ENCODE results near the gene TAS2R60. TPM values are rescaled to one million over a fixed set of nuclear protein-coding genes. Genes with fewer than 3 reads are reported as not detected.
"Not testable (repeated sequence)": the region's sequence is repeated elsewhere in the genome, so short reads cannot be mapped to it uniquely, and the experiment has no call there.

The TAS2R60 gene
- total RNA-seq, 1 experiment from 2014 or later = not detected

- DNase-seq (ENCODE audit: low spot score) = no peak
- Histone ChIP-seq H3K36me3 (ENCODE audit: insufficient read depth, low read length, poor library complexity, severe bottlenecking) (no peaks in the 10 kb centered on the region), H3K27me3 (replicated peaks; ENCODE audit: insufficient read depth, low read depth, low read length, poor library complexity) (no peaks in the 10 kb centered on the region), H3K4me1 (ENCODE audit: insufficient read depth, low read length, poor library complexity, severe bottlenecking) (peaks cover 5% of the 10 kb centered on the region), H3K27ac (ENCODE audit: low read depth, low read length, poor library complexity, severe bottlenecking) (no peak overlapping the region), H3K4me3 (ENCODE audit: low read depth, low read length, poor library complexity, severe bottlenecking) (no peak overlapping the region), H3K9me3 (ENCODE audit: low read depth, low read length, poor library complexity, severe bottlenecking) (no peaks in the 10 kb centered on the region)
- ChIA-PET CTCF (interaction anchor here (0.7 kb wide), 1 partner anchor 32 kb away, joined by 4 read pairs; no protein-coding TSS in a partner anchor), POLR2A (ENCODE audit: low non-redundant PET) (no interaction called here)
- BruUV-seq (replicated peaks) = no TSS peak
- intact Hi-C loops (cut with micrococcal nuclease; ENCODE audit: unreplicated experiment) = loop anchor here (5.0 kb wide), 1 partner anchor 112 kb away; no protein-coding TSS in a partner anchor
- TF ChIP-seq, protein P1, sequence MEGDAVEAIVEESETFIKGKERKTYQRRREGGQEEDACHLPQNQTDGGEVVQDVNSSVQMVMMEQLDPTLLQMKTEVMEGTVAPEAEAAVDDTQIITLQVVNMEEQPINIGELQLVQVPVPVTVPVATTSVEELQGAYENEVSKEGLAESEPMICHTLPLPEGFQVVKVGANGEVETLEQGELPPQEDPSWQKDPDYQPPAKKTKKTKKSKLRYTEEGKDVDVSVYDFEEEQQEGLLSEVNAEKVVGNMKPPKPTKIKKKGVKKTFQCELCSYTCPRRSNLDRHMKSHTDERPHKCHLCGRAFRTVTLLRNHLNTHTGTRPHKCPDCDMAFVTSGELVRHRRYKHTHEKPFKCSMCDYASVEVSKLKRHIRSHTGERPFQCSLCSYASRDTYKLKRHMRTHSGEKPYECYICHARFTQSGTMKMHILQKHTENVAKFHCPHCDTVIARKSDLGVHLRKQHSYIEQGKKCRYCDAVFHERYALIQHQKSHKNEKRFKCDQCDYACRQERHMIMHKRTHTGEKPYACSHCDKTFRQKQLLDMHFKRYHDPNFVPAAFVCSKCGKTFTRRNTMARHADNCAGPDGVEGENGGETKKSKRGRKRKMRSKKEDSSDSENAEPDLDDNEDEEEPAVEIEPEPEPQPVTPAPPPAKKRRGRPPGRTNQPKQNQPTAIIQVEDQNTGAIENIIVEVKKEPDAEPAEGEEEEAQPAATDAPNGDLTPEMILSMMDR (conservative IDR thresholded peaks at IDR 0.05; ENCODE audit: low read depth, low read length) = no peak
- no peak for TF ChIP-seq EZH2 (IDR thresholded peaks at IDR 0.05; ENCODE audit: borderline replicate concordance, low read depth, low read length, poor library complexity, severe bottlenecking)
Measured at GRCh38 chr7:143418681-143419458, 24.4 kb upstream of the TAS2R60 start.

- DNase-seq (ENCODE audit: low spot score) = no peak
- Histone ChIP-seq H3K36me3 (ENCODE audit: insufficient read depth, low read length, poor library complexity, severe bottlenecking) (no peaks in the 10 kb centered on the region), H3K4me3 (ENCODE audit: low read depth, low read length, poor library complexity, severe bottlenecking) (no peak overlapping the region), H3K4me1 (ENCODE audit: insufficient read depth, low read length, poor library complexity, severe bottlenecking) (peaks cover 5% of the 10 kb centered on the region), H3K9me3 (ENCODE audit: low read depth, low read length, poor library complexity, severe bottlenecking) (no peaks in the 10 kb centered on the region), H3K27ac (ENCODE audit: low read depth, low read length, poor library complexity, severe bottlenecking) (no peak overlapping the region), H3K27me3 (replicated peaks; ENCODE audit: insufficient read depth, low read depth, low read length, poor library complexity) (no peaks in the 10 kb centered on the region)
- BruUV-seq (replicated peaks) = no TSS peak
- no peak for TF ChIP-seq EZH2 (IDR thresholded peaks at IDR 0.05; ENCODE audit: borderline replicate concordance, low read depth, low read length, poor library complexity, severe bottlenecking)
- TF ChIP-seq, protein P1 (conservative IDR thresholded peaks at IDR 0.05; ENCODE audit: low read depth, low read length) = no peak
- intact Hi-C loops (cut with micrococcal nuclease; ENCODE audit: unreplicated experiment) = loop anchor here (5.0 kb wide), 1 partner anchor 113 kb away; no protein-coding TSS in a partner anchor
- CTCF ChIA-PET = no interaction called here
- POLR2A ChIA-PET (ENCODE audit: low non-redundant PET) = no interaction called here
Measured at GRCh38 chr7:143419880-143420279, 23.4 kb upstream of the TAS2R60 start.

DNA sequence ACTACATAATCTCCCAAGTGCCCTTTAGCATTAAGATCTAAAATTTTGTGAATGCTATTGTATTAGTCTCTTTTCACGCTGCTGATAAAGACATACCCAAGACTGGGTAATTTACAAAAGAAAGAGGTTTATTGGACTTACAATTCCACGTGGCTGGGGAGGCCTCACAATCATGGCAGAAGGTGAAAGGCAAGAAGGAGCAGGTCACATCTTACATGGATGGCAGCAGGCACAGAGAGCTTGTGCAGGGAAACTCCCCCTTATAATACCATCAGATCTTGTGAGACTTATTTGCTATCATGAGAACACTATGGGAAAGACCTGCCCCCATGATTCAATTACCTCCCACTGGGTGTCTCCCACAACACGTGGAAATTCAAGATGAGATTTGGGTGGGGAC lies 22.6 kb upstream of the TAS2R60 start:
- CTCF ChIA-PET; DNase-seq (ENCODE audit: low spot score); POLR2A ChIA-PET (ENCODE audit: low non-redundant PET); BruUV-seq (replicated peaks); H3K9me3 ChIP-seq (ENCODE audit: low read depth, low read length, poor library complexity, severe bottlenecking); H3K4me3 ChIP-seq (ENCODE audit: low read depth, low read length, poor library complexity, severe bottlenecking); intact Hi-C loops (cut with micrococcal nuclease; ENCODE audit: unreplicated experiment); H3K4me1 ChIP-seq (ENCODE audit: insufficient read depth, low read length, poor library complexity, severe bottlenecking); H3K27ac ChIP-seq (ENCODE audit: low read depth, low read length, poor library complexity, severe bottlenecking); H3K27me3 ChIP-seq (replicated peaks; ENCODE audit: insufficient read depth, low read depth, low read length, poor library complexity); H3K36me3 ChIP-seq (ENCODE audit: insufficient read depth, low read length, poor library complexity, severe bottlenecking): not testable (repeated sequence)

- H3K27ac ChIP-seq (ENCODE audit: low read depth, low read length, poor library complexity, severe bottlenecking) = no peak overlapping the region
- no peaks in the 10 kb centered on the region for H3K9me3 ChIP-seq (ENCODE audit: low read depth, low read length, poor library complexity, severe bottlenecking)
- H3K4me3 ChIP-seq (ENCODE audit: low read depth, low read length, poor library complexity, severe bottlenecking) = no peak overlapping the region
- no peak for TF ChIP-seq EZH2 (IDR thresholded peaks at IDR 0.05; ENCODE audit: borderline replicate concordance, low read depth, low read length, poor library complexity, severe bottlenecking)
- TF ChIP-seq, protein P1 (conservative IDR thresholded peaks at IDR 0.05; ENCODE audit: low read depth, low read length) = no peak
- intact Hi-C loops (cut with micrococcal nuclease; ENCODE audit: unreplicated experiment) = no loop called here
- no TSS peak for BruUV-seq (replicated peaks)
- H3K27me3 ChIP-seq (replicated peaks; ENCODE audit: insufficient read depth, low read depth, low read length, poor library complexity) = no peaks in the 10 kb centered on the region
- no peaks in the 10 kb centered on the region for H3K36me3 ChIP-seq (ENCODE audit: insufficient read depth, low read length, poor library complexity, severe bottlenecking)
- no peaks in the 10 kb centered on the region for H3K4me1 ChIP-seq (ENCODE audit: insufficient read depth, low read length, poor library complexity, severe bottlenecking)
- ChIA-PET CTCF (no interaction called here), POLR2A (ENCODE audit: low non-redundant PET) (no interaction called here)
- no peak for DNase-seq (ENCODE audit: low spot score)
Measured at GRCh38 chr7:143422033-143422432, 21.2 kb upstream of the TAS2R60 start.

DNA sequence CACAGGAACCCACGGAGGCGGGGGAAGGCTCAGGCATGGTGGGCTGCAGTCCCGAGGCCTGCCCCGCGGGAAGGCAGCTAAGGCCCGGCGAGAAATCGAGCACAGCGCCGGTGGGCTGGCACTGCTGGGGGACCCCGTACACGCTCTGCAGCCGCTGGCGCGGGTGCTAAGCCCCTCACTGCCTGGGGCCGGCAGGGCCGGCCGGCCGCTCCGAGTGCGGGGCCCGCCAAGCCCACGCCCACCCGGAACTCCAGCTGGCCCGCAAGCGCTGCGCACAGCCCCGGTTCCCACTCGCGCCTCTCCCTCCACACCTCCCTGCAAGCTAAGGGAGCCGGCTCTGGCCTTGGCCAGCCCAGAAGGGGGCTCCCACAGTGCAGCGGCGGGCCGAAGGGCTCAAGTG lies 18.8 kb upstream of the TAS2R60 start:
- BruUV-seq (replicated peaks); H3K4me3 ChIP-seq (ENCODE audit: low read depth, low read length, poor library complexity, severe bottlenecking); POLR2A ChIA-PET (ENCODE audit: low non-redundant PET); H3K4me1 ChIP-seq (ENCODE audit: insufficient read depth, low read length, poor library complexity, severe bottlenecking); H3K27me3 ChIP-seq (replicated peaks; ENCODE audit: insufficient read depth, low read depth, low read length, poor library complexity); intact Hi-C loops (cut with micrococcal nuclease; ENCODE audit: unreplicated experiment); DNase-seq (ENCODE audit: low spot score); CTCF ChIA-PET; H3K9me3 ChIP-seq (ENCODE audit: low read depth, low read length, poor library complexity, severe bottlenecking); H3K36me3 ChIP-seq (ENCODE audit: insufficient read depth, low read length, poor library complexity, severe bottlenecking); H3K27ac ChIP-seq (ENCODE audit: low read depth, low read length, poor library complexity, severe bottlenecking): not testable (repeated sequence)

Measured in A673 (cell line).